Measurements from ENCODE around the gene ICA1. TPM values are rescaled to one million over a fixed set of nuclear protein-coding genes. Genes with fewer than 3 reads are reported as not detected.
A peak's percentile ranks its signal among the peaks of the same experiment; 100 is the strongest.

ICA1 gene
- total RNA-seq, 5 donors from 2014 or later (not counting 1 experiment from before 2014, with no cell fraction given) = 0.82 to 2.4 (median 1.1) TPM

GRCh38 chr7:8274589-8274988, 12.6 kb upstream of the ICA1 start:
- H3K27ac ChIP-seq (ENCODE audit: low read length) = no peak overlapping the region
- H3K9me3 Mint-ChIP-seq = no peaks in the 10 kb centered on the region
- no peaks in the 10 kb centered on the region for H3K9me3 ChIP-seq
- no peak for ATAC-seq (replicated peaks in 1 of 4)
- ChIA-PET CTCF (no interaction called here), POLR2A (interaction anchor here in 1 of 2 donors (0.6 kb wide), 1 partner anchor 831 kb away, joined by 13 read pairs; no protein-coding TSS in a partner anchor)
- H3K4me1 ChIP-seq (ENCODE audit: control insufficient read depth in 1 of 2, extremely low read depth in 1 of 2, insufficient read depth in 2 of 2, low read length in 2 of 2) = no peaks in the 10 kb centered on the region
- H3K4me1 Mint-ChIP-seq = no peaks in the 10 kb centered on the region
- H3K36me3 Mint-ChIP-seq = no peaks in the 10 kb centered on the region
- no peak overlapping the region for H3K4me3 Mint-ChIP-seq
- H3K36me3 ChIP-seq (ENCODE audit: control insufficient read depth in 2 of 2, extremely low read depth in 1 of 2, insufficient read depth in 1 of 2, low read length in 1 of 2) = no peaks in the 10 kb centered on the region
- H3K27ac Mint-ChIP-seq = no peak overlapping the region
- no CpG with 5 or more reads among the region's 2 CpGs for WGBS (ENCODE audit: insufficient coverage)
- no peak overlapping the region for H3K4me3 ChIP-seq (ENCODE audit: control insufficient read depth in 1 of 2, extremely low read depth in 1 of 2, low read length in 1 of 2)
- no peak for DNase-seq
- H3K27me3 ChIP-seq (replicated peaks in 1 of 2; ENCODE audit: control insufficient read depth in 2 of 2, extremely low read depth in 1 of 2, insufficient read depth in 2 of 2, low read length in 1 of 2) = peaks cover 0 to 4% of the 10 kb centered on the region in 2 experiments
- peaks cover 6 to 16% of the 10 kb centered on the region in 2 donors for H3K27me3 Mint-ChIP-seq

- Mint-ChIP-seq H3K27me3 (peaks cover 6 to 16% of the 10 kb centered on the region in 2 donors), H3K27ac (no peak overlapping the region), H3K9me3 (no peaks in the 10 kb centered on the region), H3K4me1 (no peaks in the 10 kb centered on the region), H3K36me3 (no peaks in the 10 kb centered on the region), H3K4me3 (no peak overlapping the region)
- no peak overlapping the region for H3K27ac ChIP-seq (ENCODE audit: low read length)
- DNase-seq (no peak), ATAC-seq (replicated peaks in 1 of 4) (no peak)
- peaks cover 0 to 4% of the 10 kb centered on the region in 2 experiments for H3K27me3 ChIP-seq (replicated peaks in 1 of 2; ENCODE audit: control insufficient read depth in 2 of 2, extremely low read depth in 1 of 2, insufficient read depth in 2 of 2, low read length in 1 of 2)
- CTCF ChIA-PET = interaction anchor here in 1 of 2 donors (0.5 kb wide), 1 partner anchor 61 kb away, joined by 3 read pairs; no protein-coding TSS in a partner anchor
- no peaks in the 10 kb centered on the region for H3K4me1 ChIP-seq (ENCODE audit: control insufficient read depth in 1 of 2, extremely low read depth in 1 of 2, insufficient read depth in 2 of 2, low read length in 2 of 2)
- H3K36me3 ChIP-seq (ENCODE audit: control insufficient read depth in 2 of 2, extremely low read depth in 1 of 2, insufficient read depth in 1 of 2, low read length in 1 of 2) = no peaks in the 10 kb centered on the region
- no peaks in the 10 kb centered on the region for H3K9me3 ChIP-seq
- POLR2A ChIA-PET = no interaction called here
- no peak overlapping the region for H3K4me3 ChIP-seq (ENCODE audit: control insufficient read depth in 1 of 2, extremely low read depth in 1 of 2, low read length in 1 of 2)
Observed at GRCh38 chr7:8271960-8272359, 10.0 kb upstream of the ICA1 start.

DNA sequence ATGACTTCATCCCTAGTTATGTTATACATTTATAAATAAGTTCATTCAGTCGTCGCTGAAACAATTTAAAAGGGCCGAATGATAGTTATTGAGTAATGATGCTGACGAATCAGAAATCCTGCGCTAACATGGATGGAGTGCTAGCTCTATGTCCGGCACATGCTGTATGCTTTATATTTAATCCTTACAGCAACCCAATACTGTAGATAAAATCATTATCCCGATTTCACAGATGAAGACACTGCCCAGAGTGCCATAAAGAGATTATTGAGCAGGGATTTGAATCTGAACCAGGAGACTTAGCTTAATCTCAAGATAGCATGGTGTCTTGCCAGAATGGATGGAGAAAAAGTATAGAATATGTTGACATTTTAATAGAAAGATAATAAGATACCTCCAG, 1.1 kb upstream of the ICA1 start:
- Mint-ChIP-seq H3K9me3 (peaks cover 0 to 3% (median 0%) of the 10 kb centered on the region in 3 donors), H3K4me1 (peaks cover 6 to 13% (median 11%) of the 10 kb centered on the region in 3 donors), H3K36me3 (no peaks in the 10 kb centered on the region), H3K27ac (no peak overlapping the region), H3K27me3 (peaks cover 61 to 66% of the 10 kb centered on the region in 2 donors), H3K4me3 (peak overlapping the region; percentile 28 to 62 (median 54))
- Histone ChIP-seq H3K4me3 (ENCODE audit: control insufficient read depth in 1 of 2, extremely low read depth in 1 of 2, low read length in 1 of 2) (no peak overlapping the region), H3K27me3 (replicated peaks in 1 of 2; ENCODE audit: control insufficient read depth in 2 of 2, extremely low read depth in 1 of 2, insufficient read depth in 2 of 2, low read length in 1 of 2) (peaks cover 0 to 14% of the 10 kb centered on the region in 2 experiments), H3K9me3 (no peaks in the 10 kb centered on the region), H3K4me1 (ENCODE audit: control insufficient read depth in 1 of 2, extremely low read depth in 1 of 2, insufficient read depth in 2 of 2, low read length in 2 of 2) (peaks cover 0 to 10% of the 10 kb centered on the region in 2 experiments), H3K36me3 (ENCODE audit: control insufficient read depth in 2 of 2, extremely low read depth in 1 of 2, insufficient read depth in 1 of 2, low read length in 1 of 2) (no peaks in the 10 kb centered on the region), H3K27ac (ENCODE audit: low read length) (no peak overlapping the region)
- ATAC-seq (replicated peaks in 1 of 4) (no peak), DNase-seq (no peak)
- no CpG with 5 or more reads among the region's 7 CpGs for WGBS (ENCODE audit: insufficient coverage)
- CTCF ChIA-PET = interaction anchor here (0.5 to 1.1 kb wide), 2 partner anchors 33 to 35 kb away, joined by 3 to 4 read pairs; no protein-coding TSS in a partner anchor
- POLR2A ChIA-PET = interaction anchor here in 1 of 2 donors (0.5 kb wide), 1 partner anchor 320 kb away, joined by 7 read pairs; no protein-coding TSS in a partner anchor

DNA sequence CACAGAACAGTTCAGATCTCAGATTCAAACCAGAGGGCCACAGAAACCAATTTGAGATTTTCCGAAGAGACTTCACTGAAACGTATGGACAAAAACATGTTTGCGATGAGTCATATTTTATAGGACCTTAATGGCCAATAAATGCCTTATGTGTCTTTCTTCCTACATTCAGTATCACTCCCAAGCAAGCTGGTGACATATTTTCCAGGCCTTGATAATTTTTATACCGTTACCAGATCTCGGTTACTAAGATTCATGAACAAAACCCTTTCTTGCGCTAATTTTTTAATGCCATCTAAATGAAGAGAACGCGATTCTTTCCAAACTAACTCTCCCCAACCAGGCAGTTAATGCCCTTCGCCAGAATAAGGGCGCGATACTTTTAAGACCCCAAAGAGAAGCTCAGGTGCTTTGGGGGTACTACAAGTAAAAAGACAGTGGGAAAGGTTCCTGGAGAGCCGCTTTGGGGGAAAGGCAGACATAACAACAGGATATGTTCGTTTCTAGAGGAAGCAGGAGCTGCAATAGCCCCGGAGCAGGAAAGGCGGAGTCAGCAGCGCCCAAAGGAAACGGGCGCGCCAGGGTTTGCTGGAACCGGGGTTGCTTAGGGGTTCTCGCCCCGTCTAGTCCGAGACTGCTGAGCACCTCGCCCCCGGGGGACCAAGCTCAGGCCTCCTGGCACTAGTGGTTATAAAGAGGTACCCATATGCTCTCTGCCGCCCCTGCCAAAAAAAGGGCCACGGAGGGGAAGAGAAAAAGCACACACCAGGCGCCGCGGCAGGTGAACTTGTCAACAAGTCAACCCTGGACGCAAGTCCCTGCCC, 884 bp downstream of the ICA1 start:
- Mint-ChIP-seq H3K36me3 (no peaks in the 10 kb centered on the region), H3K4me3 (peak overlapping the region; percentile 64 to 73 (median 71)), H3K27me3 (peaks cover 61 to 62% of the 10 kb centered on the region in 2 donors), H3K9me3 (peaks cover 0 to 3% (median 0%) of the 10 kb centered on the region in 3 donors), H3K27ac (no peak overlapping the region), H3K4me1 (peaks cover 6 to 13% (median 11%) of the 10 kb centered on the region in 3 donors)
- DNase-seq = peak in 2 of 35 experiments; percentile 0
- CTCF ChIA-PET = interaction anchor here in 1 of 2 donors (0.7 kb wide), 1 partner anchor 8 kb away, joined by 6 read pairs; no protein-coding TSS in a partner anchor
- peaks cover 0 to 14% of the 10 kb centered on the region in 2 experiments for H3K27me3 ChIP-seq (replicated peaks in 1 of 2; ENCODE audit: control insufficient read depth in 2 of 2, extremely low read depth in 1 of 2, insufficient read depth in 2 of 2, low read length in 1 of 2)
- ATAC-seq (replicated peaks in 1 of 4) = peak in 1 of 4 experiments; percentile 16
- no peaks in the 10 kb centered on the region for H3K36me3 ChIP-seq (ENCODE audit: control insufficient read depth in 2 of 2, extremely low read depth in 1 of 2, insufficient read depth in 1 of 2, low read length in 1 of 2)
- peak overlapping the region; percentile 22 to 72 for H3K4me3 ChIP-seq (ENCODE audit: control insufficient read depth in 1 of 2, extremely low read depth in 1 of 2, low read length in 1 of 2)
- H3K27ac ChIP-seq (ENCODE audit: low read length) = no peak overlapping the region
- H3K4me1 ChIP-seq (ENCODE audit: control insufficient read depth in 1 of 2, extremely low read depth in 1 of 2, insufficient read depth in 2 of 2, low read length in 2 of 2) = peaks cover 0 to 10% of the 10 kb centered on the region in 2 experiments
- no peaks in the 10 kb centered on the region for H3K9me3 ChIP-seq
- POLR2A ChIA-PET = no interaction called here
- WGBS (ENCODE audit: insufficient coverage) = 6% methylated on average over 29 of the region's 31 CpGs

DNA sequence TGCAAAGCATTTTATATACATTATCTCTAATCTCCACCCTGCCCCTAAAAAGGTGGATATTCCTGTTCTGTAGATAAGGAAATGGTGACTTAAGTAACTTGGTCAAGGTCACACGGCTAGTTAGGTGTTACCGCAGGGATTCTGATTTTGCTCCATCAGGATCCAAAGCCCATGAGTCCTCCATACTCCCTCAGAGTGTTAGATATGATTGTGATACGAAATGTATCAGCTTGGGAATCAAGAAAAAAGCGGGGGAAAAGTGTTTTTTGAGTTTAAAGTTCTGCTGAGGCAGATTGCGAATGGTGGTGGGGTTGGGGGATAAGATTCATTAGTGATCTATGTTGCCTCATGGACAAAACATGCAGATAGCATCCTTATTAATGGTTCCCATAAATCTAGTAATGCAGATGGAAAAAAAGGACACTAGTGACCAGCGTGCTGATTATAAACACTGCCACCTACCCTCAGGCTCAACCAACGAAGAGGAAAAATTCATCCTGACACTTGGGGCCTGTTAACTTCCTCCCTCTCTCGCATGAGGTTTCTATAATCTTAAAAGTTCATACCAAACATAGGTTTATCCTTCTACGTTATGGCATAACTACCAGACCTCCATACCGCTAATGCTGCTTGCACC, 2.3 kb downstream of the ICA1 start:
- Mint-ChIP-seq H3K4me3 (no peak overlapping the region), H3K4me1 (peaks cover 6 to 13% (median 11%) of the 10 kb centered on the region in 3 donors), H3K27ac (no peak overlapping the region), H3K27me3 (peaks cover 47 to 49% of the 10 kb centered on the region in 2 donors), H3K9me3 (peaks cover 0 to under 1% (median 0%) of the 10 kb centered on the region in 3 donors), H3K36me3 (no peaks in the 10 kb centered on the region)
- H3K4me3 ChIP-seq (ENCODE audit: control insufficient read depth in 1 of 2, extremely low read depth in 1 of 2, low read length in 1 of 2) = no peak overlapping the region
- H3K4me1 ChIP-seq (ENCODE audit: control insufficient read depth in 1 of 2, extremely low read depth in 1 of 2, insufficient read depth in 2 of 2, low read length in 2 of 2) = peaks cover 0 to 10% of the 10 kb centered on the region in 2 experiments
- H3K36me3 ChIP-seq (ENCODE audit: control insufficient read depth in 2 of 2, extremely low read depth in 1 of 2, insufficient read depth in 1 of 2, low read length in 1 of 2) = no peaks in the 10 kb centered on the region
- H3K9me3 ChIP-seq = no peaks in the 10 kb centered on the region
- ChIA-PET POLR2A (interaction anchor here in 1 of 2 donors (0.5 kb wide), 1 partner anchor 10 kb away, joined by 3 read pairs; no protein-coding TSS in a partner anchor), CTCF (no interaction called here)
- peaks cover 0 to 14% of the 10 kb centered on the region in 2 experiments for H3K27me3 ChIP-seq (replicated peaks in 1 of 2; ENCODE audit: control insufficient read depth in 2 of 2, extremely low read depth in 1 of 2, insufficient read depth in 2 of 2, low read length in 1 of 2)
- H3K27ac ChIP-seq (ENCODE audit: low read length) = no peak overlapping the region
- DNase-seq (no peak), ATAC-seq (replicated peaks in 1 of 4) (no peak)
- 92% methylated on average over 4 of the region's 10 CpGs for WGBS (ENCODE audit: insufficient coverage)

GRCh38 chr7:8258734-8259133, 3.2 kb downstream of the ICA1 start:
- ChIA-PET CTCF (no interaction called here), POLR2A (no interaction called here)
- Mint-ChIP-seq H3K36me3 (no peaks in the 10 kb centered on the region), H3K4me1 (peaks cover 6 to 13% (median 11%) of the 10 kb centered on the region in 3 donors), H3K9me3 (no peaks in the 10 kb centered on the region), H3K27ac (no peak overlapping the region), H3K4me3 (no peak overlapping the region), H3K27me3 (peaks cover 44% of the 10 kb centered on the region in 2 donors)
- Histone ChIP-seq H3K27ac (ENCODE audit: low read length) (no peak overlapping the region), H3K4me1 (ENCODE audit: control insufficient read depth in 1 of 2, extremely low read depth in 1 of 2, insufficient read depth in 2 of 2, low read length in 2 of 2) (peaks cover 0 to 10% of the 10 kb centered on the region in 2 experiments), H3K36me3 (ENCODE audit: control insufficient read depth in 2 of 2, extremely low read depth in 1 of 2, insufficient read depth in 1 of 2, low read length in 1 of 2) (no peaks in the 10 kb centered on the region), H3K27me3 (replicated peaks in 1 of 2; ENCODE audit: control insufficient read depth in 2 of 2, extremely low read depth in 1 of 2, insufficient read depth in 2 of 2, low read length in 1 of 2) (peaks cover 0 to 14% of the 10 kb centered on the region in 2 experiments), H3K9me3 (no peaks in the 10 kb centered on the region), H3K4me3 (ENCODE audit: control insufficient read depth in 1 of 2, extremely low read depth in 1 of 2, low read length in 1 of 2) (no peak overlapping the region)
- ATAC-seq (replicated peaks in 1 of 4) (no peak), DNase-seq (no peak)
- WGBS (ENCODE audit: insufficient coverage) = no CpG with 5 or more reads among the region's 1 CpG
